ENCODE data around the gene FANCB. TPM values are rescaled to one million over a fixed set of nuclear protein-coding genes. Genes with fewer than 3 reads are reported as not detected.

Gene FANCB
- total and polyA plus RNA-seq, 8 donors, result 0.08 to 0.83 (median 0.33) TPM

DNA sequence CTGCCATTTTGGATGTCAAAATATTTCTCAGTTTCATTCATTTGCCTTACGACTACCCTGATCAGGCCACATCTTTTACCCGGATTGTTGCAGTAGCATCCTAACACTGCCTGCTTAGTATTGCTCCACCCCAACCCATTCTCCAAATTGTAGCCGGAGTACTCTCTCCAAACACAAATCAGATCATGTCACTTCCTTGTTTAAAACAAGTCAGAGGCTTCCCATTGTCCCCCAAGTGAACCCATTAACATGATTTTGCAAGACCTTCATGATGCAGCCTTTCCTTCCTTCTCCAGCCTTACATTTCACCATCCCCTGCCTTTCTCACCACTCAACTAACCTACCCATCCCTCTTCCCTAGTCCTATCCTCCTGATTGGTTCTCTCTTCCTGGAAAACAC is 53.1 kb downstream of the FANCB start:
- intact Hi-C loops (cut with DNase I), result no loop called here
- H3K4me1 ChIP-seq, result no peaks in the 10 kb centered on the region
- TF ChIP-seq, protein P1, sequence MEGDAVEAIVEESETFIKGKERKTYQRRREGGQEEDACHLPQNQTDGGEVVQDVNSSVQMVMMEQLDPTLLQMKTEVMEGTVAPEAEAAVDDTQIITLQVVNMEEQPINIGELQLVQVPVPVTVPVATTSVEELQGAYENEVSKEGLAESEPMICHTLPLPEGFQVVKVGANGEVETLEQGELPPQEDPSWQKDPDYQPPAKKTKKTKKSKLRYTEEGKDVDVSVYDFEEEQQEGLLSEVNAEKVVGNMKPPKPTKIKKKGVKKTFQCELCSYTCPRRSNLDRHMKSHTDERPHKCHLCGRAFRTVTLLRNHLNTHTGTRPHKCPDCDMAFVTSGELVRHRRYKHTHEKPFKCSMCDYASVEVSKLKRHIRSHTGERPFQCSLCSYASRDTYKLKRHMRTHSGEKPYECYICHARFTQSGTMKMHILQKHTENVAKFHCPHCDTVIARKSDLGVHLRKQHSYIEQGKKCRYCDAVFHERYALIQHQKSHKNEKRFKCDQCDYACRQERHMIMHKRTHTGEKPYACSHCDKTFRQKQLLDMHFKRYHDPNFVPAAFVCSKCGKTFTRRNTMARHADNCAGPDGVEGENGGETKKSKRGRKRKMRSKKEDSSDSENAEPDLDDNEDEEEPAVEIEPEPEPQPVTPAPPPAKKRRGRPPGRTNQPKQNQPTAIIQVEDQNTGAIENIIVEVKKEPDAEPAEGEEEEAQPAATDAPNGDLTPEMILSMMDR (IDR thresholded peaks at IDR 0.05), result no peak
- no peak overlapping the region for H3K27ac ChIP-seq
- H3K36me3 ChIP-seq, result no peaks in the 10 kb centered on the region
- no peak for DNase-seq
- H3K4me3 ChIP-seq, result no peak overlapping the region
- H3K9me3 ChIP-seq, result no peaks in the 10 kb centered on the region
- 72 to 82% methylated on average over 3 of the region's 3 CpGs for WGBS, 2 donors
- H3K27me3 ChIP-seq, result no peaks in the 10 kb centered on the region
- ATAC-seq, result no peak
- FAIRE-seq, result no peak

DNA sequence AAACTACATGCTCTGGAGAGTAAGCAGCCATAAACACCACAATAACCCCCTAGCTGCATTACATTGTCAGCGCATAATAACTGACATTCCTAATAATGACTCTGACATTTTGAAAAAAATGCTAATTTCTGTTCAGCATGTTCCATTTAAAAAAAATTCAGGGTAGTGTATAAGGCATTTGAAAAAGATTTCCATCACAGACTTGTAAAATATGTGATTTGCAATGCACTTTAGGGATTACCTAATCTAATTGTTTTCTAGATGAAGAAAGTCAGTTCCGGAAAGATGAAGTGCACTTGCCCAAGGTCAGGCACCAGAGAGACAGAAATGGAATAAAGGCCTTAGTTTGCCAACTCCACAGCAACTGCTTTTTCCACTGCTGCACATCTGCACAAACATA is 55.3 kb downstream of the FANCB start:
- intact Hi-C loops (cut with DNase I), result no loop called here
- FAIRE-seq, result no peak

DNA sequence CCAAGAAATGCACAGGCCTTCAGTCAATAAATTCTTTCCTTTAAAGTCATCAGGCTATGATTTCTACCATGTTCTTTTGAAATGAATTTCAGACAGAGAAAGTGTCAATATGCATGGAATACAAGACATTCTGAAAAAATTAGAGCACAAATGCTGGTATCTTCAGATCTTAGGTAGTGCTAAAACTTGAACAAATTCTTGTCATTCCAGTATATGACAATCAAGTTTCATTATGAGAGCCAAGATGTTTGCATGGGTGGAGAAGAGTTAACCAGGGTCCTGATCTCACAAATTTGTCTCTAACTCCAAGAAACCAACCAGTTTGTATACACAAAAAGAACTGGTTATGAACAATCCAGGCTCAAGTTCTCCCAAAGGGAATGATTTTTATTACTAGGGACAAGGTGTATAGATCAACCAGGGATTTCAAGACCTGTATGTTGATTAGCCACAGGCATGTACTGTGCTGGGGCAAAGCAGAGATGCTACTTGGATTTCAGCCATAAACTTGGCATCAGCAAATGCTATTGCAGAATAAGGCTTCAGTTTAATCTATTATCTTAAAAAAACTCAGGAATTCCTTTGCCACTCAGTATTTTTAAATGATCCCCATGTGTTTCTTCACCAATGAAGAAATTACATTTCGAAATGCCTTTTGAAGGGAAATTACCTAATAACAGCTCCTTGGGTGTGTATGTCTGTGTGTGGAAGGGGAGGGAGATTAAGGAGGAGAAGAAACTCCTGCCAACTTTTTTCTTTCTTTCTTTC is 69.7 kb downstream of the FANCB start:
- H3K4me3 ChIP-seq, result no peak overlapping the region
- H3K4me1 ChIP-seq, result no peaks in the 10 kb centered on the region
- no peaks in the 10 kb centered on the region for H3K36me3 ChIP-seq
- no peaks in the 10 kb centered on the region for H3K9me3 ChIP-seq
- DNase-seq, result no peak
- H3K27me3 ChIP-seq, result peaks cover 0 to 4% (median 0%) of the 10 kb centered on the region in 4 donors
- TF ChIP-seq, protein P1 (IDR thresholded peaks at IDR 0.05), result no peak
- intact Hi-C loops (cut with DNase I), result no loop called here
- no peak for ATAC-seq
- FAIRE-seq, result no peak
- H3K27ac ChIP-seq, result no peak overlapping the region
- 74 to 82% methylated on average over 1 of the region's 1 CpG for WGBS, 2 donors

More for the DNA sequence above, 55.3 kb downstream of the FANCB start:
- Histone ChIP-seq H3K4me3 (no peak overlapping the region), H3K9me3 (no peaks in the 10 kb centered on the region), H3K27ac (no peak overlapping the region), H3K4me1 (no peaks in the 10 kb centered on the region), H3K27me3 (no peaks in the 10 kb centered on the region), H3K36me3 (no peaks in the 10 kb centered on the region)
- TF ChIP-seq, protein P1 (IDR thresholded peaks at IDR 0.05), result no peak
- ATAC-seq (no peak), DNase-seq (no peak)
- 69 to 71% methylated on average over 2 of the region's 2 CpGs for WGBS, 2 donors

DNA sequence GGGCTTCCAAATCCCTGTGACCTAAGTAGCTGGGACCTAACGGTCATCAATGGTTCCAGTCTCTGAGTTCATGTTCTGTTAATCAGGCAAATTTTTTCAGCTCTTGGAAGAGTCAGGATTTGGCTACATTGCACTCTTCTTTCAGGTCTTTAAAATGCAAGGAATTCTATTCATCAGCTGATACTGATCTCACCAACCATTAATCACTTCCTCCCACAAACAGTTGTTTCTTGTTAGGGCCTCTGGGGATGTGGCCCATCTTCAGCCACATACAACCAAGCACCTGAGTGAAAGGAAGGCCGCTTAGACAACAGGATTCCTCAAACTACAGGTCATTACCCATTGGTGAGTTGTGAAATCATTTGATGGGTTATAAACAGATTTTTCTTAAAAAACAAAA is 71.7 kb downstream of the FANCB start:
- Histone ChIP-seq H3K36me3 (no peaks in the 10 kb centered on the region), H3K4me1 (no peaks in the 10 kb centered on the region), H3K9me3 (no peaks in the 10 kb centered on the region), H3K27me3 (no peaks in the 10 kb centered on the region), H3K4me3 (no peak overlapping the region), H3K27ac (no peak overlapping the region)
- WGBS, 2 donors, result 63 to 70% methylated on average over 2 of the region's 2 CpGs
- ATAC-seq (no peak), FAIRE-seq (no peak), DNase-seq (no peak)
- TF ChIP-seq, protein P1 (IDR thresholded peaks at IDR 0.05), result no peak
- intact Hi-C loops (cut with DNase I), result no loop called here

DNA sequence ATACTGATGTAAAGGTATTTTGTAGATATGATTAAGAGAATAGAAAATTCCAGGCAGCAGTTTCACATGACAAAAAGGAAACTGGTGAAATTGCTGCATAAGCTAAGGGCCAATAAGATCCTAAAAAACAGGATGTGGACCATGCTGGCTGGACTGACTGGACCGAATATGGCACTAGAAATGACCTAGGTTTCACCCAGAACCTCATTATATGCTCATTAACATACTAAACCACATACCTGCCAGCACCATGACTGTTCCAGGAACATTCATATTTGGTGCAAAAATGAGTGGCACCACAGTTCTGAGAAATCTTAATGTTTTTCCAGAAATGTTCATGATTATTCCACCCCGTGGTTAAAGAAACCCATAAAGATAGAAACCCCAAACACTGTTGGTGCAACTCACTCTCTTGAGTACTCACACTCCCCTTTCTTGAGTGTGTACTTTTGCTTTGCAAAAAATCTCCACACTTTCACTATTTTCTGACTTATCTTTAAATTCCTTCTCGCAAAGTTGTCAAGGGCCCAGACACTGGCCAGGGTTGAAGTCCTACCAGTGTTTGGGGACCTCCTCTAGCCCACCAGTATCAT is 74.0 kb downstream of the FANCB start:
- FAIRE-seq, result no peak
- intact Hi-C loops (cut with DNase I), result no loop called here
- no peak for DNase-seq
- no peak overlapping the region for H3K4me3 ChIP-seq
- no peaks in the 10 kb centered on the region for H3K4me1 ChIP-seq
- no peaks in the 10 kb centered on the region for H3K36me3 ChIP-seq
- 61 to 67% methylated on average over 3 of the region's 3 CpGs for WGBS, 2 donors
- H3K27me3 ChIP-seq, result no peaks in the 10 kb centered on the region
- no peak overlapping the region for H3K27ac ChIP-seq
- no peak for ATAC-seq
- H3K9me3 ChIP-seq, result no peaks in the 10 kb centered on the region
- TF ChIP-seq, protein P1 (IDR thresholded peaks at IDR 0.05), result no peak

All from pancreas (tissue), 10 donors.